Hepatocyte (in vitro differentiated cells): Measurements from ENCODE around the gene PIP.

Experiments used
- CTCF ChIP-seq: fragments of 200-600 bp; sonication (generic); IDR thresholded peaks from 2 replicates; pipeline ENCODE4 v1.5.1; 2016; ENCODE audit warnings: antibody characterized with exemption, mild to moderate bottlenecking; ENCODE audit not compliant: poor library complexity
- EZH2 ChIP-seq: fragments of 200-600 bp; sonication (generic); IDR thresholded peaks from 2 replicates; pipeline ENCODE4 v1.6.1; 2016; ENCODE audit warnings: antibody characterized with exemption, mild to moderate bottlenecking, borderline replicate concordance

GRCh38 chr7:143185551-143185950 lies 53.7 kb downstream of the PIP start:
- TF ChIP-seq CTCF, result no peak
- TF ChIP-seq EZH2, result no peak
